PC-9 (cell line): ENCODE data around the gene ENPEP. TPM values are rescaled to one million over a fixed set of nuclear protein-coding genes. Genes with fewer than 3 reads are reported as not detected.
A peak's percentile ranks its signal among the peaks of the same experiment; 100 is the strongest.
"Not testable (repeated sequence)": the region's sequence is repeated elsewhere in the genome, so short reads cannot be mapped to it uniquely, and the experiment has no call there.

Source experiments
- BruUV-seq: library from RNA; stranded (reverse); fragments of 400-500 nt; replicated peaks from 2 replicates; lab custom pipeline; 2021; lab: Mats Ljungman, UMichigan
- CTCF ChIA-PET: fragments of 300-600 bp; sonication (Branson Sonifier 250); formaldehyde crosslinking; loops from one replicate; lab custom pipeline; 2022; ENCODE audit warnings: antibody characterized with exemption; lab: Charles Lee
- POLR2A ChIA-PET: fragments of 300-600 bp; sonication (Branson Sonifier 250); formaldehyde crosslinking; loops from one replicate; lab custom pipeline; 2022; ENCODE audit warnings: antibody characterized with exemption; ENCODE audit not compliant: unreplicated experiment; lab: Charles Lee
- DNase-seq, 2 experiments: peaks; one replicate each; pipeline versions ENCODE4 v3.0.0 to v3.0.0-alpha.2; 2015 to 2022; ENCODE audit warnings: mixed read lengths in 1 of 2
- H2AFZ ChIP-seq: fragments of 200-600 bp; sonication (generic); 2 replicates; pipeline ENCODE4 v1.8.1; 2017; ENCODE audit warnings: antibody characterized with exemption
- H3F3A ChIP-seq: fragments of 200-600 bp; sonication (generic); 2 replicates; pipeline ENCODE4 v1.8.1; 2017; ENCODE audit warnings: antibody characterized with exemption, mild to moderate bottlenecking, low read depth; ENCODE audit not compliant: insufficient read depth
- H3K27ac ChIP-seq: fragments of 200-600 bp; sonication (generic); 2 replicates; pipeline ENCODE4 v1.6.1; 2016; ENCODE audit warnings: mixed run types
- H3K27me3 ChIP-seq: fragments of 200-600 bp; sonication (generic); 2 replicates; pipeline ENCODE4 v1.6.1; 2016; ENCODE audit warnings: low read depth, mixed run types; ENCODE audit not compliant: insufficient read depth
- H3K36me3 ChIP-seq: fragments of 200-600 bp; sonication (generic); 2 replicates; pipeline ENCODE4 v1.6.1; 2016; ENCODE audit warnings: low read depth, mixed run types
- H3K4me1 ChIP-seq: fragments of 200-600 bp; sonication (generic); replicated peaks from 2 replicates; pipeline ENCODE4 v1.6.1; 2016; ENCODE audit warnings: mixed run types; ENCODE audit not compliant: insufficient read depth
- H3K4me2 ChIP-seq: fragments of 200-600 bp; sonication (generic); 2 replicates; pipeline ENCODE4 v1.6.1; 2017; ENCODE audit warnings: mixed run types
- H3K4me3 ChIP-seq: fragments of 200-600 bp; sonication (generic); 2 replicates; pipeline ENCODE4 v1.6.1; 2016; ENCODE audit warnings: mixed run types
- H3K79me2 ChIP-seq: fragments of 200-600 bp; sonication (generic); 2 replicates; pipeline ENCODE4 v1.6.1; 2017; ENCODE audit warnings: low read depth, mixed run types
- H3K9me2 ChIP-seq: fragments of 200-600 bp; sonication (generic); 2 replicates; pipeline ENCODE4 v1.8.1; 2017; ENCODE audit warnings: mild to moderate bottlenecking; ENCODE audit not compliant: insufficient read depth
- H3K9me3 ChIP-seq: fragments of 200-600 bp; sonication (generic); 2 replicates; pipeline ENCODE4 v1.8.1; 2016; ENCODE audit warnings: low read depth; ENCODE audit not compliant: insufficient read depth
- H4K20me1 ChIP-seq: fragments of 200-600 bp; sonication (generic); 2 replicates; pipeline ENCODE4 v1.8.1; 2017; ENCODE audit not compliant: insufficient read depth
- EZH2 ChIP-seq: fragments of 200-600 bp; sonication (generic); IDR thresholded peaks from 2 replicates; pipeline ENCODE4 v1.8.0; 2017; ENCODE audit warnings: antibody characterized with exemption, low read depth
- intact Hi-C: fragments of 100-400 bp; cut with micrococcal nuclease; formaldehyde crosslinking; loops from one replicate; pipeline ENCODE4 v1.10.0; 2022; ENCODE audit not compliant: unreplicated experiment
- total RNA-seq: library from RNA; stranded (reverse); gene quantifications from 2 replicates; pipeline ENCODE4 v1.2.3, GENCODE V29; 2021
- TF ChIP-seq, protein P1 (sequence below): fragments of 200-600 bp; sonication (generic); conservative IDR thresholded peaks from 2 replicates; pipeline ENCODE4 v1.6.1; 2017; ENCODE audit warnings: mixed run types, antibody characterized with exemption, mild to moderate bottlenecking, moderate library complexity

Gene ENPEP
- total RNA-seq, 1 experiment from 2014 or later, result not detected

GRCh38 chr4:110484767-110485166 lies 8.8 kb downstream of the ENPEP start:
- TF ChIP-seq, protein P1, sequence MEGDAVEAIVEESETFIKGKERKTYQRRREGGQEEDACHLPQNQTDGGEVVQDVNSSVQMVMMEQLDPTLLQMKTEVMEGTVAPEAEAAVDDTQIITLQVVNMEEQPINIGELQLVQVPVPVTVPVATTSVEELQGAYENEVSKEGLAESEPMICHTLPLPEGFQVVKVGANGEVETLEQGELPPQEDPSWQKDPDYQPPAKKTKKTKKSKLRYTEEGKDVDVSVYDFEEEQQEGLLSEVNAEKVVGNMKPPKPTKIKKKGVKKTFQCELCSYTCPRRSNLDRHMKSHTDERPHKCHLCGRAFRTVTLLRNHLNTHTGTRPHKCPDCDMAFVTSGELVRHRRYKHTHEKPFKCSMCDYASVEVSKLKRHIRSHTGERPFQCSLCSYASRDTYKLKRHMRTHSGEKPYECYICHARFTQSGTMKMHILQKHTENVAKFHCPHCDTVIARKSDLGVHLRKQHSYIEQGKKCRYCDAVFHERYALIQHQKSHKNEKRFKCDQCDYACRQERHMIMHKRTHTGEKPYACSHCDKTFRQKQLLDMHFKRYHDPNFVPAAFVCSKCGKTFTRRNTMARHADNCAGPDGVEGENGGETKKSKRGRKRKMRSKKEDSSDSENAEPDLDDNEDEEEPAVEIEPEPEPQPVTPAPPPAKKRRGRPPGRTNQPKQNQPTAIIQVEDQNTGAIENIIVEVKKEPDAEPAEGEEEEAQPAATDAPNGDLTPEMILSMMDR, result no peak
- TF ChIP-seq EZH2, result no peak
- H3K4me3 ChIP-seq, result no peak overlapping the region
- H3K27me3 ChIP-seq, result no peaks in the 10 kb centered on the region
- no peaks in the 10 kb centered on the region for H3K9me3 ChIP-seq
- no peaks in the 10 kb centered on the region for H3K79me2 ChIP-seq
- no peak overlapping the region for H2AFZ ChIP-seq
- H3K9me2 ChIP-seq, result no peaks in the 10 kb centered on the region
- peaks cover 14% of the 10 kb centered on the region for H3K4me1 ChIP-seq
- no peak overlapping the region for H3K27ac ChIP-seq
- intact Hi-C loops, result no loop called here
- H3K36me3 ChIP-seq, result no peaks in the 10 kb centered on the region
- DNase-seq, result peak in 1 of 2 experiments; percentile 42
- H4K20me1 ChIP-seq, result no peaks in the 10 kb centered on the region
- ChIA-PET CTCF (interaction anchor here (0.6 kb wide), 1 partner anchor 169 kb away, joined by 4 read pairs; no protein-coding TSS in a partner anchor), POLR2A (no interaction called here)
- H3K4me2 ChIP-seq, result no peak overlapping the region
- BruUV-seq, result no TSS peak
- H3F3A ChIP-seq, result no peaks in the 10 kb centered on the region

DNA sequence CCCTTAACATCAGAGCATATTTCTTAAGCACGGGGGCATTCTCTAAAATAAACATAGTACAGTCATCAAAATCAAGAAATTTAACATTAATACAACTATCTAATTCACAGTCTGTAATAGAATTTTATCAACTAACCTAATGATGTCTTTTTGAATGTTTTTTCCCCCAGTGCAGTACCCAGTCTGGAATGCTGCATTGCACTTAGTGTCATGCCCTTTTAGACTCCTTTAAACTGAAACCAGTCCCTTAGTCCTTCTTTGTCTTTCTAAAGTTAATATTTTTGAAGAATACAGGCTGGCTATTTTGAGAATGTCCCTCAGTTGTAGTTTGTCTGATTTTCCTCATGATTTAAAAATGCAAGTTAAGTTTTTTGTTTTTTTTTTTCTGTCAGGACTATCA lies 9.5 kb downstream of the ENPEP start:
- ChIA-PET POLR2A (no interaction called here), CTCF (no interaction called here)
- Histone ChIP-seq H3F3A (no peaks in the 10 kb centered on the region), H3K4me1 (peaks cover 14% of the 10 kb centered on the region), H3K9me2 (no peaks in the 10 kb centered on the region), H4K20me1 (no peaks in the 10 kb centered on the region), H3K27me3 (no peaks in the 10 kb centered on the region), H3K27ac (no peak overlapping the region), H3K79me2 (no peaks in the 10 kb centered on the region), H3K9me3 (no peaks in the 10 kb centered on the region), H3K4me2 (no peak overlapping the region), H2AFZ (no peak overlapping the region), H3K4me3 (no peak overlapping the region), H3K36me3 (no peaks in the 10 kb centered on the region)
- intact Hi-C loops, result no loop called here
- no TSS peak for BruUV-seq
- no peak for TF ChIP-seq EZH2
- TF ChIP-seq, protein P1, result no peak
- DNase-seq, result no peak

- H3K9me2 ChIP-seq, result no peaks in the 10 kb centered on the region
- H3K4me1 ChIP-seq, result peaks cover 14% of the 10 kb centered on the region
- no peaks in the 10 kb centered on the region for H3K27me3 ChIP-seq
- no peaks in the 10 kb centered on the region for H3F3A ChIP-seq
- H3K27ac ChIP-seq, result no peak overlapping the region
- BruUV-seq, result no TSS peak
- intact Hi-C loops, result no loop called here
- TF ChIP-seq, protein P1, result no peak
- no peak overlapping the region for H2AFZ ChIP-seq
- no peaks in the 10 kb centered on the region for H4K20me1 ChIP-seq
- H3K9me3 ChIP-seq, result no peaks in the 10 kb centered on the region
- no peaks in the 10 kb centered on the region for H3K79me2 ChIP-seq
- ChIA-PET POLR2A (no interaction called here), CTCF (no interaction called here)
- H3K4me2 ChIP-seq, result no peak overlapping the region
- no peak for DNase-seq
- H3K4me3 ChIP-seq, result no peak overlapping the region
- H3K36me3 ChIP-seq, result no peaks in the 10 kb centered on the region
Observed at GRCh38 chr4:110486256-110486655, 10.3 kb downstream of the ENPEP start.

- not testable (repeated sequence) for H3K4me2 ChIP-seq, BruUV-seq
Observed at GRCh38 chr4:110486850-110487249, 10.9 kb downstream of the ENPEP start.

More at GRCh38 chr4:110486850-110487249, 10.9 kb downstream of the ENPEP start:
- intact Hi-C loops, H3K9me3 ChIP-seq, H3K27me3 ChIP-seq, CTCF ChIA-PET, H4K20me1 ChIP-seq, H3K4me3 ChIP-seq, H3K36me3 ChIP-seq, H3F3A ChIP-seq, H3K9me2 ChIP-seq, H3K79me2 ChIP-seq, DNase-seq, H2AFZ ChIP-seq, POLR2A ChIA-PET, H3K27ac ChIP-seq: not testable (repeated sequence)
- peaks cover 14% of the 10 kb centered on the region for H3K4me1 ChIP-seq
